AG04449 (cell line): ENCODE data around the gene VDAC1.

Experiments used
- CTCF ChIA-PET: fragments of 350-600 bp; formaldehyde crosslinking; extraction: SDS; loops from one replicate; lab custom pipeline; 2021; ENCODE audit warnings: antibody characterized with exemption; lab: Yijun Ruan, JAX
- POLR2A ChIA-PET: fragments of 400-600, 350-600 bp; formaldehyde crosslinking; extraction: SDS; loops from one replicate; lab custom pipeline; 2020; ENCODE audit warnings: antibody characterized with exemption, inconsistent platforms; lab: Yijun Ruan, JAX
- DNase-seq: peaks from one replicate; pipeline ENCODE4 v3.0.0-alpha.2; 2010; ENCODE audit warnings: low read depth, low spot score
- H3K4me3 ChIP-seq: 2 replicates; pipeline ENCODE4 v1.5.1; 2011; ENCODE audit warnings: low read depth, mild to moderate bottlenecking, control low read depth, low read length
- CTCF ChIP-seq: IDR thresholded peaks from one replicate; pipeline ENCODE4 v1.5.1; 2011; ENCODE audit warnings: mild to moderate bottlenecking, moderate library complexity, low read length, control low read depth, inconsistent platforms; ENCODE audit not compliant: insufficient read depth; ENCODE audit errors: missing control alignments

VDAC1 gene

GRCh38 chr5:133950821-133951612 lies 53.8 kb downstream of the VDAC1 start:
- ChIA-PET POLR2A (no interaction called here), CTCF (interaction anchor here (1.1 to 1.2 kb wide), 2 partner anchors 19 to 86 kb away, joined by 3 read pairs; no protein-coding TSS in a partner anchor)
- no peak overlapping the region for H3K4me3 ChIP-seq
- DNase-seq = no peak
- TF ChIP-seq CTCF = no peak

DNA sequence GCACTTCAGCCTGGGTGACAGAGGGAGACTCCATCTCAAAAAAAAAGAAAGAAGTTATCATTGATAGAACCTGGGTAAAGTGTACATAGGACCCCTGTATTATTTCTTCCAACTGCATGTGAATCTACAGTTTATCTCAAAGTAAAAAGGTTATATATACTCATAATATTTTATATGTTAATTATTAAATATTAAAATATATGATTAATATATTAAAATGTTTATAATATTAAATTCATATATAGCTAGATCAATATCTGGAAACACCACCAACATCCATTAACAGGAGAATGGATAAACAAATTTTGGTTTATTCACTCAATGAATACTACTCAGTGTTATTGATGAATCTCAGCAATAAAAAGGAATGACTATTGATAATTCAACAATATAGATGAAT lies 56.1 kb downstream of the VDAC1 start:
- ChIA-PET CTCF (no interaction called here), POLR2A (no interaction called here)
- no peak overlapping the region for H3K4me3 ChIP-seq
- TF ChIP-seq CTCF = no peak
- DNase-seq = no peak

- POLR2A ChIA-PET = no interaction called here
- DNase-seq = no peak
- no peak overlapping the region for H3K4me3 ChIP-seq
- CTCF ChIA-PET = interaction anchor here (0.9 kb wide), 1 partner anchor 395 kb away, joined by 3 read pairs; no protein-coding TSS in a partner anchor
- no peak for TF ChIP-seq CTCF
These were observed 57.3 kb downstream of the VDAC1 start for GRCh38 chr5:133947431-133947841.

- no peak for TF ChIP-seq CTCF
- H3K4me3 ChIP-seq = no peak overlapping the region
- DNase-seq = no peak
- CTCF ChIA-PET = interaction anchor here (0.8 to 2.2 kb wide), 7 partner anchors 190 to 1560 kb away, joined by 3 to 9 read pairs (median 3); no protein-coding TSS in a partner anchor
- POLR2A ChIA-PET = no interaction called here
These were observed 59.2 kb downstream of the VDAC1 start for GRCh38 chr5:133945568-133945967.

GRCh38 chr5:133944263-133945185 lies 60.3 kb downstream of the VDAC1 start:
- CTCF ChIA-PET = interaction anchor here (0.7 to 2.2 kb wide), 10 partner anchors 18 to 1559 kb away, joined by 3 to 9 read pairs (median 3); no protein-coding TSS in a partner anchor
- POLR2A ChIA-PET = interaction anchor here (0.6 kb wide), 1 partner anchor 33 kb away, joined by 3 read pairs; no protein-coding TSS in a partner anchor
- H3K4me3 ChIP-seq = no peak overlapping the region
- peak; percentile 70 for TF ChIP-seq CTCF
- DNase-seq = no peak

DNA sequence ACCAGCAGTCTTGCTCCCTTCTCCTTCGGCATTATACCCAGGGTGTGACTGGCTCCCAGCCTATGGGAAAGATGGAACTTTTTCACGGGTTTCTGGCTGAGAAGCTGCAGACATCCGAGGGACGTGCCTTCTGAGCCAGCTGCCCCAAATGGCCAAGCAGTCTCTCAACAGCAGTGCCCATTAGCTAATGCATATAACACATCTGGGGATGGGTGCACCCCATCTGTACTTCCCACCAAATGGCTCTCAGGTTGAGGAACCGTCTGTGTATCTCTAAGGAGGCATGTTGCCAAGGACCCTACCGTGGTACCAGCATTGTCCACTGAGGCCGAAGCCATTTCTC lies 61.3 kb downstream of the VDAC1 start:
- POLR2A ChIA-PET = no interaction called here
- CTCF ChIA-PET = no interaction called here
- no peak for DNase-seq
- no peak overlapping the region for H3K4me3 ChIP-seq
- no peak for TF ChIP-seq CTCF
